Fibroblast of skin of abdomen (primary cell): ENCODE results near the gene INTS6.
A peak's percentile ranks its signal among the peaks of the same experiment; 100 is the strongest.

Experiments used
- DNase-seq: peaks from one replicate; pipeline ENCODE4 v3.0.0-alpha.2; 2013

INTS6 gene

DNA sequence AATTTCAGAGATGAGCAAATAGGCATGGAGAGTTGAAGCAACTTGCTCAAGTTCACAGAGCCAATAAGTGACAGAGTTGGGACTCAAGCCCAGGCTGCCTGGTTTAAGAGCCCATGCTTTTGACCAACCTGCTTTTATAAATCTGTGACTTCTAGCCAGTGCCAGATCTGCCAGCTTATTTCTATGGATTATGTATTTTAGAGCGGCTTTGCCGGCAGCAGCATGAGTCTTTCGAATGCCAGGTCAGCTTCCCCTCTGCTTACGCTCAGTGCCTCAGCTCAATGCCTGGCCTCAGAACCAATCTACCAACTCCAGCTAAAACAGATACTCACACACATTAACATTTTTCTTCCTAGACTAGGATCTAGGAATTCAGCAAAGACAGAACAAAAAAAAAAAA is 111.0 kb downstream of the INTS6 start:
- no peak for DNase-seq

DNA sequence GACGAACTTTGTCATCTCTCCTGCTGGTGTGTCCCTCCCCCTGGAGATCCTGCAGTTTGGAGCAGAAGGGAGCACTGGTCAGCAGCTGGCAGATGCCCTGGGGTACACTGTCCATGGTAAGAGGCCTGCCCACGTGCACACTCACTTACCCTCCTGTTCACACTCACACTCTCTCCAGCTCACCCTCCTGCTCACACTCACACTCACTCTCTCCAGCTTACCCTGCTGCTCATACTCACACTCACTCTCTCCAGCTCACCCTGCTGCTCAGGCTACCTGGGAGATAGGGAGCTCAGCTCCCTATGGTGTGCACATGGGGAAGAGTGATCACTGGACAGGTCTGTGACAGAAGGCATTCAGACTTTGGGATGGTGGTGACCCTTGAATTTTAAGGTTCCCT is 111.6 kb downstream of the INTS6 start:
- DNase-seq = no peak

DNA sequence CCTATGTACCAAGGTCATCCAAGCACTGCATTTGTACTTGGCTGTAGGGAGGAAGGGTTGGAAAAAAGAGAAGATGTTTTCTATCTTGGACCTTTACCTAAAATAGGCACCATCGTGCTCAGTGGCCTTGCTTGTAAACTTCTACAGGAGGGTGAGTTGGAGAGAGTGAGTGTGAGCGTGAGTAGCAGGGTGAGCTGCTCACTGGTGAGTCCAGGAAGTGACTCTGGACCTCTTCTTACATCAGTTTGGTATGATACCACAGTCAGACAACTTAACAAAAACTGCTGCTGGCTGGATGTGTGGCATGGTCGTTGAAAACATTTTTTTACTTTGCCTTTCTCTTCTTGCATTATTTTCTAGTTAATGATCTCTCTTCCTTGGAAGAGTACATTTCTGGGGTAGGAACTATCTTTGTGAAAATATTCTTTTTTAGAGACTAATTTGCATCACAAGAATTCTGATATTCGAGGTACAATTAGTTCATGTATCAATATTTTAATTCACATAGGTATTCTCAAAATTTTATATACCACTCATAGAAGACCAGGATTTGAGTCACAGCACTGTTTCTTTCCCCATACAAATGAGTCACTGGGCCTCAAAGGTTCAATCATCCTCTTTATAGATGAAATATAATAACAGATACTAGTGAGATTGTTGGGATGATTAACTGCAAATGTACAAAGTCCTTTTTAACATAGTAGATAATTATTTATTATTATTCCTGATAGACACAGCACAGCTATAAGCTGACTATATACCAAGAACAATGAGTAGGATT is 112.7 kb downstream of the INTS6 start:
- peak; percentile 14 for DNase-seq

DNA sequence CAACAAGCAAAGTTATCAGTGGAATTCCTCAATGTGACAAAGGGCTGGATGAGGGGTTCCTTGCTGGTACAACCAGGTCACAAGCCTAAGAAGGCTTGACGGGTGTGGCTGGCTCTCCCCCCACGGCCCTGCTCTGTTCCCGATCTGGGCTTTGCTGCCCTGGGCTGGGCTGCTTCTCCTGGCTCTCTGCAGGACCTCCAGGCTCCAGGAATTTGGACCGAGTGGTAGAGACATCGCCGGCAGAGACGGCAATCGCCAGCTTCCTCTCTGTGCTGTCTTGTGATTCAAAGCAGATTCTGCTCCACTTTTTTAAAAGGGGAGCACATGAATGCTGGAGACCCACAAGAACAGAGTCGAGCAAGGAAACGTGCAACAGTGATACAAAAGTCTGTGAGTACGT is 113.5 kb downstream of the INTS6 start, which contains the start of gene SERPINE3:
Gene SERPINE3, plus strand, starts transcription at position 338 of the 400 bp plus-strand sequence. CDS start 1,401 bp downstream, outside the sequence.
- DNase-seq = no peak

DNA sequence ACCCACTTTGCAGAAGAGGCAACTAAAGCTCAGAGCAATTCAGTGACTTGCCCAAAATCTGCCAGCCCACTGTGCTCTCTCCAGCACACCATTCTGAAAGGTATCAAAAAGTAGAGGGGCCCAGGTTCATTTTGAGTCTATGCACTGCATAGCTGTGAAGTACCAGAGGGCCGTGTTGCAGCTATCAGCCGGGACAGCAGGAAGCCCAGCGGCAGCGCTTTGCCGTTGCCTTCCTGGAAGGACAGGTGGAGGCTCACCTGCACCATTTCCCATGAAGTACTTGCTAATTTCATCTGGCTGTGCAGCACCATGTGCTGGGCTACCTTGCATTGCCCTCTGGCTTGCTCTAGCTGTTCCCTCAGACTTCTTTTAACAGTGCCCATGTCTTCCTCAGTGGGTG is 116.1 kb downstream of the INTS6 start:
- no peak for DNase-seq

DNA sequence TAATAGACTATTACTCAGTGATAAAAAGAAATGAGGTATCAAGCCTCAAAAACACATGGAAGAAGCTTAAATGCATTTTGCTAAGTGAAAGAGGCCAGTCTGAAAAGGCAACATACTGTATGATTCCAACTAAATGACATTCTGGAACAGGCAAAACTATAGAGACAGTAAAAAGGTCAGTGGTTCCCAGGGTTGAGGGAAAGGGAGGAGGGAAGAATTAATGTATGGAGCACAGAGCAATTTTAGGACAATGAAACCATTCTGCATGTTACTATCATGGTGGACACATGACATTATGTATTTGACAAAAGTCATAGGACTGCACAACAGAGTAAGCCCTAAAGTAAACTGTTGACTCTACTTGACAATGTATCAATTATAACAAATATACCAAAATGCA is 119.0 kb downstream of the INTS6 start:
- DNase-seq = no peak

DNA sequence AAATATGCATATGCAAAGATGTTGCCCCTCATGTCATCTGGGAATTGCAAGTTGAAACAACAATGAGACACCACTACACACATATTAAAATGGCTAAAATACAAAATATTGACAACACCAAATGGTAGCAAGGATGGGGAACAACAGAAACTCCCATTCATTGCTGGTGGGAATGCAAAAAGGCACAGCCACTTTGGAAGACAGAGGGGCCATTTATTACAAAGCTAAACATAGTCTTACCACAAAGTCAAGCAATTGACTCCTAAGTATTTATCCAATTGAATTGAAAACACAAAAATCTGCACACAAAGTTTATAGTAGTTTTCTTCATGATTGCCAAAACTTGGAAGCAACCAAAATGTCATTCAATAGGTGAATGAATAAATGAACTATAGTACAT is 119.4 kb downstream of the INTS6 start:
- DNase-seq = no peak

DNA sequence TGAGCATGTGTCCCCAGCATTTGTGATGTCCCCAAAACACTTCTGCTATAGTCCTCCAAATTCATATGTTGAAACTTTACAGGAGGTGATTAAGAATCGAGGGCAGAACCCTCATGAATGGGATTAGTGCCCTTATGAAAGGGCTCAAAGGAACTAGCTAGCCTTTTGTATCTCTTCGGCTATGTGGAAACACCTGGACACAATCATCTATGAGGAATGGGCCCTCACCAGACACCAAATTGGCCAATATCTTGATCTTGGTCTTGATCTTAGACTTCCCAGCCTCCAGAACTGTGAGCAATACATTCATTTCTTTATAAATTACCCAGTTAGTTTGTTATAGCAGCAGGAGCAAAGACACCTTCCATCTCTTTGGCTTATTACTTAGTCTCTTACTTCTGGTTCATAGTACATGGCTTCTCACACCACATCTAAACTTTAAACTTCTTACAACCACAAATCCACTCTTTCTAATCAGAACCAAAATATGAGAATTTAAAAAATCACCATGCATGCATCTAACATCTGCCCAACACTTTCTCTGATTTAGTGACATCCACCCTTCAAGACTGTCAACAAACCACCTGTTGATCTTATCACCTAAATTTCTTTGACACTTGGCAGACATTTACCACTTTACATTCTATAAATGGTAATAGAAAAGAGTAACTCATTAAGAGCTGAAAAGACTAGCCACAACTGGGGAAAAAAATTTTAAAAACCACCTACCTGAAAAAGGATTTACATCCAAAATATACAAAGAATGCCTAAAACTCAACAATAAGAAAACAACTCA is 120.1 kb downstream of the INTS6 start:
- DNase-seq = no peak

DNA sequence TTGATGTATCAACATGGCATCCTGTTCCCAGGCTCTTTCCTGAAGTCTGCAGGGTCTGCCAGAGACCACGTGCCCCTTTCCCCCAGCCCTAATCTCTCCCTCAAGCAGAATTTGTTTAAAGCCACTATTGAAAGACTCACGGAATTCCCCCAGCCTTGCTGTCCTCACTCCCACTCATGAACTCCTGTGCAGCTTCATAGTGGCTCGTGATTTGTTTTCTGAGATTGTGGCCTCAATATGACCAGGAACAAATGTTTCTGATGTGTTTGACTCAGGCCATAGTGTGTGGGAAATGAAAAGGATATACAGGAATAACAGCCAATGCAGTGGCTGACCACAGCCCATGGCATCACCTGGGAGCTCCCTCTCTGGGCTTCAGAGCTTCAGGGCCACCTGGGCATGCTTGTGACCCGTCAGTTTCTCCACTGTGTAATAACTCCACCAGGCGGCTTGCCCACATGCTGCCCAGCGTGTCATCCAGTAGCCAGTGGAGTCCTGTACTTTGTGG is 121.4 kb downstream of the INTS6 start:
- DNase-seq = no peak

DNA sequence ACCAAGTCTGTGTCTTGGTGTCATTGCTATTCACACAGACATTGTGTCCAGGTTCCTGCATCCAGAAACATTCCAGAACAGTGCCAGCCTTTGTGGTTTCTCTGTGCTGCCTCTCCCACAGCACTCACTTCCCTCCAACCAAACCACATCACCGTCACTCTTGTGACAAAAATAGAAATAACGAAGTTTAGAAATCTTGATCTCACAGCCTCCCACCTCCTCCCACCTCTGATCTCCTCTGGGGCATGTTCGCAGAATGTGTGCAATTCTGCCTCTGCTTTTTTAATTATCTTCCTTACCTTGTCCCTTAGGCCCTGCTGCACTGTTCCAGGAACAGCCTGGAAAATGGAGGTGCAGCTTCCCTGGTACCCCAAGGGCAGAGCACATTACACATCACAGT is 122.0 kb downstream of the INTS6 start:
- DNase-seq = peak; percentile 10

DNA sequence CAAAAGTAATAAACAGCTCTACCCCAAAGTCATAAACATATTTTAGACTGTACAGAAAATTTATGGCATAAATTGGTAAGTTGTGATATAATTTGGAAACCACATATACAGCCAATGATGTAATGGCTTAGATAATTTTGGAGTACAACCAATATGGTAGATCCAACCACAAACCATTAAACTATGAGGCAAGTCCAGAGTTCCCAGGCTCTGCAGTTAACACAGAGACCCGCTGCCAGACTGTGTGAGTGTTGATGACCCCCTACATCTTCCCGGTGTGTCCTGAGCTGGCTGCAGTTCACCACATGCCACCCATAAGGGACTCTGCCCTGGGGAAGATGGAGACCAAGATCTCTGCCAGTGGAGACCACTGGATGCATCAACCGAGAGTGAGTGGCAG is 123.2 kb downstream of the INTS6 start:
- no peak for DNase-seq

DNA sequence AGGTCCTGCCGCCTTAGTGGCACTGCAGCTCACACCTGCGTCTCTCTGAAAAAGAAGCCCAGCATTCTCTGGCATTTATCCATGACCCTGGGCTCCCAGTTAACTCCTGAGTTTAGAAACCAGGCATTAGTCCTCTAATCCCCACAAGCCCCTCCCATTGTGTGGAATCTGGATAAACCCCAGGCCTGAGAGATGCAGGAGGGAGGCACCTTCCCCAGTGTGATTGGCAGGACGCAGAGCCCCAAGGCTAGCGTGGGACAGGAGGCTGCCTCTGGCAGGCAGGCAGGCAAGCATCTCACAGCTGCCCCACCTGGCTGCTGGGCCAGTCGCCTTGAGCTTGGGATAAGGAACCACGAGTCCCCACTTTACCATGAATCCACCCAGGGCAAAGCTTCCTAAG is 124.3 kb downstream of the INTS6 start:
- DNase-seq = no peak

DNA sequence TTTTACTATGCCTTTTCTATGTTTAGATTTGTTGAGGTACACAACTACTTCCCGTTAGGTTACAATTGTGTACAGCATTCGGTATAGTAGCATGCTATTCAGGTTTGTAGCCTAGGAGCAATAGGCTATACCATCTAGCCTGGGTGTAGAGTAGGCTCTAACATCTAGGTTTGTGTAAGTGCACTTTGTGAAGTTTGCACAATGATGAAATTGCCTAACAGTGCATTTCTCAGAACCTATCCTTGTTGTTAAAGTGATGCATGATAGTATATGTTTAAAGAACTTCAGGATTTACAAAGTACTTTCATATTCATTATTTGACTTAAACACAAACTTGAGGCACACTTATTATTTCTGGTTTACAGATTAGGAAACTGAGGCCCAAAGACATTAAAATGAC is 124.9 kb downstream of the INTS6 start:
- DNase-seq = no peak

DNA sequence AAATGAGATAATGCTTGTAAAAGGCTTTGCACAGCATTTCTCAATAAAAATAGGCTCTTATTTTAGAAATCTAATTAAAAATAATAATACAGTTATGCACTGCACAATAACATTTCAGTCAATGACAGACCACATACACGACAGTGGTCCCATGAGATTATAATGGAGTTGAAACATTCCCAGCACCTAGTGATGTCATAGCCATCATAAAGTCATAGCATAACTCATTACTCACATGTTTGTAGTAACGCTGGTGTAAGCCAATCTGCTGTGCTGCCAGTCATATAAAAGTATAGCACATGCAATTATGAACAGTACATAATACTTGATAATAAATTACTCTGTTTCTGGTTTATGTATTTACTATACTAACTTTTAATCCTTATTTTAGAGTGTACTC is 126.1 kb downstream of the INTS6 start:
- DNase-seq = no peak

DNA sequence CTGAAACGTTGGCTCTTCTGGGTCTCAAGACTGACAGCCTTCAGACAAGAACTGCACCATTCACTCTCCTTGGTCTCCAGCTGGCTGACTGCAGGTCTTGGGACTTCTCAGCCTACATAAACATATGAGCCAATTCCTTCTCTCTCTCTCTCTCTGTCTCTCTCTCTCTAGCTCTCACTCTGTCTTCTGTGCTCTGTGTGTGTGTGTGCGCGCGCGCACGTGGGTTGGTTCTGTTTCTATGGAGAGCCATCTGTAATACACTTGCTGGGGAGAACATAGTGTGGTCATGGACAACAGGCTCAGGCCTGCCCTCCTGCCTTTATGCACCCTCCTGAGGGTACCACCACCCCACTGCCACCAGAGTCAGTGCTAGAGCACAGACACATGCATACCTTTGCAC is 127.0 kb downstream of the INTS6 start:
- no peak for DNase-seq

DNA sequence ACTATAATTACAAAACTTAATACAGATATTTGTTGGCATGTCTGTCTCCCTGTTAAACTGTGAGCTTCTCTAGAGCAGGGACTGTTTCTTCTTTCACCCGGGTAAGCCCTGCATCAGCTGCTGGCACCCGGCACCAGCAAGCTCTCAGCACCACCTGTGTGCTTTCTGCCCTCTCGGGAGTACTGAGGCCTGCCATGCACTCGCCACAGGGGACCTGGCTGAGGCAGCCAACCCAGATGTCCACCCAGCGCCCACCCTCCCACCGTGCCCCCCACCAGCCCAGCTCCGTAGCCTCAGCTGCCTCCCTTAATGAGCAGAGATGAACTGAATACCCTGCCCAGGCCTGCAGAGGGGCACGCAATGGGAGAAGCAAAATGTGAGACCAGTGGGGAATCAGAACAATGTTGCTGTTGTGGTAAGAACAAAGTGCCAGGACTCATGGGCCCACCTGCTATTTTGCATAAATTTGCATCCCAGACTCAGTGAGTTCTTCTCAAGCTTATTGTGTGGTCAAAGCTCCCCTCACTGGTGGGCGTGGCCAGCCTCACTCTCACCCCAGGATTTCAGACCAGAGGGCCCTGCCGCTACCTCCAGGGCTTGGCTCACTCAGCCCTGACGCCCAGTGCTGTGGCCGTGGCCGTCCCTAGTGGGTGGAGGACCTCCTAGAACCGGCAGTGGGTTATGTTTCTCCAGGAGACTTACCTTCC is 128.0 kb downstream of the INTS6 start:
- no peak for DNase-seq

DNA sequence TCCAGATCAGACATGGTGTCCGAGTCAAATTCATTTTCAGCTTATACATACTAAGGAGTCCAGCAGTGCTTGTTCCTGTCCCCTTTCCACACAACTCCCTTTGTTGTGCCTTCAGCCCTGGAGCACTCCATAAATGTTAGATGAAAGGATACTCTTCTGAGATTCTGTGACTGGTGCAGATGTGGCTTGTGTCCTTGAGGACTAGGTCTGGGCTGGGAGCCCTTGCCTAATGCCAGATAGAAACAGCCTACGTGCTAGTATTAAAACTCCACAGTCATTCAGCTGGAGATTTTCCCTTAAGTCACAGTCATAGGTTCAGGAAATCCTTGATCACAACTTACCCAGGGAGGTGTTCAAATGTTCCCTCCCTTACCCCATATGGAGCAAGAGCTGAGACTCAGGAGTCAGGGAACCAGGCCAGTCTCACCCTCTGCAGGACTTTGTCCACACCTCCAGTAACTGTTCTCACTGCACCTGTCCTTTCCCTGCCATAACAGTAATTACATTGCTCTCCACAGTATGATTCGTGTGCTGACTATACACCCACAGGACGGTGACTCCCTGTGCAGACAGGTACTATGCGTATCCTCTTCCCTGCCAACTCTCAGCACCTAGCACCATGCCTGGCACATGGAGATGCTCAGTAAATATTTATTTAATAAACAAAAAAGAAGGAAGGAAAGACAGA is 128.9 kb downstream of the INTS6 start:
- no peak for DNase-seq

DNA sequence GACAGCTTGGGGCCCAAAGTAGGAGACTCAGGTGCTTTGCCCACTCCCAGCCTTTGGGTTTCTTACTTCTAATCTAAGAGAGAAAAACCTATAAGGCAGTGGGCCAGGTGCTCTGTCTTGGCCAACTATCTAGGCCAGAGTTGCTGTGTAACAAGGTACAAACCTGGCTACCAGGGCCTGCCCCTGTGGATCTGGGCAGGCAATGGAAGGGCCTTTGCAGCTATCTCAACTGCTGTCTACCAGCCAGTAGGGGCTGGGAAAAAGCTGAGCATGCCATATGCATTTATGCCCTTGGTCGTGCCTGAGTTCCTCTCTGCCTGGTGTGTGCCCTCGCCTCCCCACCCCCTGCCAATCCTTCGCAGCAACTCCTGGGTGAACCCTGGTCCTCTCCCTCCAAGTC is 130.0 kb downstream of the INTS6 start:
- no peak for DNase-seq

DNA sequence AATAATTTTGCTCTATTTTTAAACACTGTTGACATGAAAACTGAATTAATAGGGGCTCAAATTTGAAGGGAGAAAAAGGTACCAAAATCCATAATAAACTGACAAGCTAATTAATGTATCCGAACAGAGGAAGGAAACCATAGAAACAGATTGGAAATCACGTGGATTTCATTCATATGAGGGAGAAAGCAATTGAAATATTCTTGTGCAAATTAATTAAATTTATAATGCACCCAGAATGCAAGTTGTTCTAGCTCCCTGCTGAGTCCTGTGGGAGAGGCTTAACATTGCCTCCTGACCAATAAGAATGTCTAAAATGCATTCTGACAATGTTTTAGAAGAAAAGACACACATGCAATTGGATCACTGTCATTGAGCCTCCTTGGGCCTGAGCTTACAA is 131.0 kb downstream of the INTS6 start:
- no peak for DNase-seq

DNA sequence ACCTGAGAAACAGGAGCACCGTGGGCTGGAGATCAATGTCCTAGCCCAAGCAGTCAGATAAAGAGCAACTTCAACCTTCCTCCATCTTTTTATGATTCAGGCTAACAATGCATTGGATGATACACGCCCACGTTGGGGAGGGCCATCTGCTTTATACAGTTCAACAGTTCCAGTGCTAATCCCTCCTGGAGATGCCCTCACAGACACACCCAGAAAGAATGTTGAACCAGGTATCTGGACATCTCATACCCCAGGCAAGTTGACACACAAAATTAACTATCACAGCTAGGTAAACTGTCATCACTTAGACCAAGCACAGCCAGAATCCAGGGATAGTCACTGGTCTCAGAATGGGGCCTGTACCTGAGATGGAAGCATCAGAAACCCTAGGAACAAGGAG is 134.0 kb downstream of the INTS6 start:
- DNase-seq = no peak

DNA sequence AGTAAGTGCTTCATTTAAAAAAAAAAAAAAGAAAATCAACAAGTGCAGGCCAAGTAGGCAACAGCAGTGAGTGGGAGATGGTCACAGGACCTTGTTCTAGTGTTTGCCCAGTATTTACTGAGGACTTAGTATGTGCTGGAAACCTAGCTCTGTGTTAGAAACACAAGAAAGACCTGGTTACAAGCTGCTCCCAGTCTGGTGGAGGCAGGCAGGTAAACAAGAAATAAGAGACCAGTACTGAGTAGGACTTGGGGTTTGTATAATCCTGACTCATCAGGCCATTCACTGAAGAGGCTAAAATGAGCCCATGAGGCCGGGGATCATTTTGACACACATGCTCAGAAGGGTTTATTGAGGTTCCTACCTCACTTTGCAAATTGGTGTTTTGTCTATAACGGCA is 134.8 kb downstream of the INTS6 start:
- no peak for DNase-seq

DNA sequence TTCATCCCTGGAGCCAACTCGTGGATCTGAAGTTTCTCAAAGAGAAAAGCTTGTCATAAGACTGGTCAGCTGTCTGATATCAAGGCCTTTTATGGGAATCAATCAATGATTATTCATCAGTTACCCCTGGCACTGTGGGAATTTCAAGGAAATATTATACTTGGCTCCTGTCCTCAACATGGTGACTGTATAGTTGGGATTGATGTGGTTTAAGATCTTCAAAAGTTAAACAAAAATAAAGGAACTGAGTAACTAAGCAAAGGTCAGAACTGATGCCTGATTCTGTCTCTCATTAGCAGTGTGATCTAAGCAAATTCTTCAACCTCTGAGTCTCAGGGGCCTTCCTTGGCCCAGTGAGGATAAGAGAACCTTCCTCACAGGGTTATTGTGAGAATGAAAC is 135.6 kb downstream of the INTS6 start:
- peak; percentile 45 for DNase-seq

DNA sequence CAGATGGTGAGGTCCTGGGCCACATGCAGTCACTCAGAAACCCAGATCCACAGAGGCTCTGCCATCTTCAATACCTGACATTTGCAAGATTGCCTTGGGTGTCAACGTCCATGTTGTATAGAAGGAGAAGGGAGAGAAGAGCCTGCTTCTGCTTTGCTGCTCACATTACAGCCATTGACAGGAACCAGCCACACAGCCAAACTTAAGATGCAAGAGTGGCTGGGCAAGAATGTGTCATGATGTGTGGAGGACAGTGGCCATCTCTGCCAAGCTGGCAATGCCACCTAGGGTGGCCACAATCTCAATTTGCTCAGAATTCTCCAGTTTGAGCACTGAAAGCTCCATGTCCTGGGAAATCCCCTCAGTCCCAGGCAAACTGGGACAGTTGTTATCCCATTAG is 139.2 kb downstream of the INTS6 start:
- DNase-seq = no peak
